Measurements from ENCODE around the gene KLHL14. TPM values are rescaled to one million over a fixed set of nuclear protein-coding genes. Genes with fewer than 3 reads are reported as not detected.
A peak's percentile ranks its signal among the peaks of the same experiment; 100 is the strongest.

Gene KLHL14
- total and polyA plus RNA-seq, 2 of the 13 experiments (the other 11 are each of a cell fraction or from before 2014, with no cell fraction given), result 16.0 to 41.8 TPM

- TF ChIP-seq THAP7 (CRISPR knock-in tag; IDR thresholded peaks at IDR 0.05) (no peak), HOXA7 (CRISPR knock-in tag; IDR thresholded peaks at IDR 0.05) (0 out of 2 replicates have a peak, but pooled peaks have one; percentile 31), ZNF33B (CRISPR knock-in tag; IDR thresholded peaks at IDR 0.05) (no peak), ZNF891 (CRISPR knock-in tag; IDR thresholded peaks at IDR 0.05) (peak; percentile 47), ZMYM2 (CRISPR knock-in tag; IDR thresholded peaks at IDR 0.05) (peak; percentile 63), CHD4 (IDR thresholded peaks at IDR 0.05; ENCODE audit: borderline replicate concordance, low read length) (no peak), ZNF773 (CRISPR knock-in tag; IDR thresholded peaks at IDR 0.05; ENCODE audit: borderline replicate concordance) (no peak), ZNF569 (CRISPR knock-in tag; IDR thresholded peaks at IDR 0.05; ENCODE audit: borderline replicate concordance) (no peak), ZNF546 (CRISPR knock-in tag; conservative IDR thresholded peaks at IDR 0.05) (no peak), CHD2 (IDR thresholded peaks at IDR 0.05; ENCODE audit: low read depth, low read length) (no peak), HOXA3 (CRISPR knock-in tag; IDR thresholded peaks at IDR 0.05) (no peak; the same call in 1 of the 2 replicates), PHF20 (CRISPR knock-in tag; IDR thresholded peaks at IDR 0.05) (no peak), ZNF720 (CRISPR knock-in tag; IDR thresholded peaks at IDR 0.05) (no peak), ATF7-NPFF (CRISPR knock-in tag; IDR thresholded peaks at IDR 0.05; ENCODE audit: low read depth) (no peak), RFX3 (CRISPR knock-in tag; IDR thresholded peaks at IDR 0.05) (no peak), ZFYVE20 (CRISPR knock-in tag; IDR thresholded peaks at IDR 0.05; ENCODE audit: borderline replicate concordance, low read depth) (no peak), ZBTB2 (CRISPR knock-in tag; IDR thresholded peaks at IDR 0.05; ENCODE audit: low read depth) (0 out of 2 replicates have a peak, but pooled peaks have one; percentile 26), MZF1 (CRISPR knock-in tag; IDR thresholded peaks at IDR 0.05; ENCODE audit: borderline replicate concordance) (no peak), PCBP2 (optimal IDR thresholded peaks at IDR 0.05; ENCODE audit: low read depth, low read length, poor library complexity, severe bottlenecking) (no peak)
- TF ChIP-seq, protein P1, sequence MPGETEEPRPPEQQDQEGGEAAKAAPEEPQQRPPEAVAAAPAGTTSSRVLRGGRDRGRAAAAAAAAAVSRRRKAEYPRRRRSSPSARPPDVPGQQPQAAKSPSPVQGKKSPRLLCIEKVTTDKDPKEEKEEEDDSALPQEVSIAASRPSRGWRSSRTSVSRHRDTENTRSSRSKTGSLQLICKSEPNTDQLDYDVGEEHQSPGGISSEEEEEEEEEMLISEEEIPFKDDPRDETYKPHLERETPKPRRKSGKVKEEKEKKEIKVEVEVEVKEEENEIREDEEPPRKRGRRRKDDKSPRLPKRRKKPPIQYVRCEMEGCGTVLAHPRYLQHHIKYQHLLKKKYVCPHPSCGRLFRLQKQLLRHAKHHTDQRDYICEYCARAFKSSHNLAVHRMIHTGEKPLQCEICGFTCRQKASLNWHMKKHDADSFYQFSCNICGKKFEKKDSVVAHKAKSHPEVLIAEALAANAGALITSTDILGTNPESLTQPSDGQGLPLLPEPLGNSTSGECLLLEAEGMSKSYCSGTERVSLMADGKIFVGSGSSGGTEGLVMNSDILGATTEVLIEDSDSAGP (CRISPR knock-in tag; IDR thresholded peaks at IDR 0.05; ENCODE audit: borderline replicate concordance), result peak; percentile 75
- TF ChIP-seq, protein P2, sequence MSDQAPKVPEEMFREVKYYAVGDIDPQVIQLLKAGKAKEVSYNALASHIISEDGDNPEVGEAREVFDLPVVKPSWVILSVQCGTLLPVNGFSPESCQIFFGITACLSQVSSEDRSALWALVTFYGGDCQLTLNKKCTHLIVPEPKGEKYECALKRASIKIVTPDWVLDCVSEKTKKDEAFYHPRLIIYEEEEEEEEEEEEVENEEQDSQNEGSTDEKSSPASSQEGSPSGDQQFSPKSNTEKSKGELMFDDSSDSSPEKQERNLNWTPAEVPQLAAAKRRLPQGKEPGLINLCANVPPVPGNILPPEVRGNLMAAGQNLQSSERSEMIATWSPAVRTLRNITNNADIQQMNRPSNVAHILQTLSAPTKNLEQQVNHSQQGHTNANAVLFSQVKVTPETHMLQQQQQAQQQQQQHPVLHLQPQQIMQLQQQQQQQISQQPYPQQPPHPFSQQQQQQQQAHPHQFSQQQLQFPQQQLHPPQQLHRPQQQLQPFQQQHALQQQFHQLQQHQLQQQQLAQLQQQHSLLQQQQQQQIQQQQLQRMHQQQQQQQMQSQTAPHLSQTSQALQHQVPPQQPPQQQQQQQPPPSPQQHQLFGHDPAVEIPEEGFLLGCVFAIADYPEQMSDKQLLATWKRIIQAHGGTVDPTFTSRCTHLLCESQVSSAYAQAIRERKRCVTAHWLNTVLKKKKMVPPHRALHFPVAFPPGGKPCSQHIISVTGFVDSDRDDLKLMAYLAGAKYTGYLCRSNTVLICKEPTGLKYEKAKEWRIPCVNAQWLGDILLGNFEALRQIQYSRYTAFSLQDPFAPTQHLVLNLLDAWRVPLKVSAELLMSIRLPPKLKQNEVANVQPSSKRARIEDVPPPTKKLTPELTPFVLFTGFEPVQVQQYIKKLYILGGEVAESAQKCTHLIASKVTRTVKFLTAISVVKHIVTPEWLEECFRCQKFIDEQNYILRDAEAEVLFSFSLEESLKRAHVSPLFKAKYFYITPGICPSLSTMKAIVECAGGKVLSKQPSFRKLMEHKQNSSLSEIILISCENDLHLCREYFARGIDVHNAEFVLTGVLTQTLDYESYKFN (CRISPR knock-in tag; conservative IDR thresholded peaks at IDR 0.05), result no peak; the same call in 1 of the 2 replicates
Measured at GRCh38 chr18:32770054-32770665, 2.7 kb downstream of the KLHL14 start (continued).

Measured in HepG2 (cell line).